NT2/D1 (cell line): Measurements from ENCODE around the gene KANSL3.
"Not testable (repeated sequence)": the region's sequence is repeated elsewhere in the genome, so short reads cannot be mapped to it uniquely, and the experiment has no call there.

Experiments
- DNase-seq: peaks from one replicate; pipeline ENCODE4 v3.0.0-alpha.2; 2011; ENCODE audit warnings: low read depth, low spot score
- H3K27me3 ChIP-seq: 2 replicates; pipeline ENCODE4 v1.6.0; 2011; ENCODE audit warnings: mild to moderate bottlenecking; ENCODE audit not compliant: insufficient read length, insufficient read depth
- H3K36me3 ChIP-seq: 2 replicates; pipeline ENCODE4 v1.6.1; 2011; ENCODE audit warnings: mild to moderate bottlenecking, low read length, mixed read lengths; ENCODE audit not compliant: insufficient read depth, insufficient read length
- H3K4me1 ChIP-seq: 2 replicates; pipeline ENCODE4 v1.5.1; 2011; ENCODE audit not compliant: insufficient read depth, insufficient read length
- H3K4me3 ChIP-seq: 2 replicates; pipeline ENCODE4 v1.5.1; 2011; ENCODE audit warnings: low read depth; ENCODE audit not compliant: insufficient read length
- H3K9ac ChIP-seq: 2 replicates; pipeline ENCODE4 v1.6.0; 2011; ENCODE audit warnings: low read depth; ENCODE audit not compliant: insufficient read length
- H3K9me3 ChIP-seq: 2 replicates; pipeline ENCODE4 v1.5.1; 2011; ENCODE audit warnings: mild to moderate bottlenecking, low read length; ENCODE audit not compliant: insufficient read depth
- SUZ12 ChIP-seq: IDR thresholded peaks from 2 replicates; pipeline ENCODE4 v1.6.1; 2011; ENCODE audit not compliant: insufficient read length, insufficient read depth; ENCODE audit errors: extremely low read depth
- YY1 ChIP-seq: IDR thresholded peaks from 2 replicates; pipeline ENCODE4 v1.6.1; 2011; ENCODE audit not compliant: insufficient read length, insufficient read depth
- ZNF274 ChIP-seq: IDR thresholded peaks from 2 replicates; pipeline ENCODE4 v1.6.1; 2011; ENCODE audit warnings: mild to moderate bottlenecking, low read depth, low read length

Gene KANSL3

DNA sequence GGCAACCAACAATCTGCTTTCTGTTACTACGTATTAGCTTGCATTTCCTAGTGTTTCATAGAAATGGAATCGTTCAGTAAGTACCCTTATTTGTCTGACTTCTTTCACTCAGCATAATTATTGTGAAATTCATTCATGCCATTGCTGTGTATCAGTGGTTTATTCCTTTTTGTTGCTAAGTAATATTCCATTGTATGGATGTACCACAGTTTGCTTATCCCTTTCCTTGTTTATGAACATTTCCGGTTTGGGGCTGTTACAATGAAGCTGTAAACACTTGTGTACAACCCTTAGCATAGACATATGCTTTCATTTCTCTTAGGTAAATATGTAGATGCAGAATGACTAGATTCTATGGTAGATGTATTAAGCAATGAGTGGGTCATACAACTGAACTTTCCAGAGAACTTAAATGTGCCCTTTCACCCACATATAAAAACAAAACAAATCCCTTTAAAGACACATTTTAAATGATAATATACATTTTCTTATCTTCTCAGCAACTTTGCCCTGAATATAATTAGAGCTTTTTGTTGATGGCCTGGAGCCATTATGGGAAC is 26.3 kb upstream of the KANSL3 start:
- Histone ChIP-seq H3K4me3 (no peak overlapping the region), H3K27me3 (no peaks in the 10 kb centered on the region), H3K9me3 (peaks cover 7% of the 10 kb centered on the region; the same call in 1 of the 2 replicates), H3K4me1 (peaks cover 6% of the 10 kb centered on the region), H3K9ac (no peak overlapping the region), H3K36me3 (peaks cover 7% of the 10 kb centered on the region)
- TF ChIP-seq ZNF274 (no peak), YY1 (no peak), SUZ12 (no peak)
- no peak for DNase-seq

DNA sequence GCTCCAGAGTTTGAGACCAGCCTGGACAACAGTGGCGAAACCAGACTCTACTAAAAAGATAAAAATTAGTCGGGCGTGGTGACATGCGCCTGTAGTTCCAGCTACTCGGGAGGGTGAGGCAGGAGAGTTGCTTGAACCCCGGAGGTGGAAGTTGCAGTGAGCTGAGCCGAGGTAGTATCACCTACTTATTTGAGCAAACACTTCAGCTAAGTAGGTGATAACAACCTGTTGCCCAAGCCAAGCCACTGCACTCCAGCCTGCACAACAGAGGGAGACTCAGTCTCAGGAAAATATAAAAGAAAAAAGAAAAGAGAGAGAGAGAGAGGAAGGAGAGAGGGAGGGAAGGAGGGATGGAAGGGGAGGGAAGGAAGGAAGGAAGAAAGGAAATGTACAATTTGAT is 25.7 kb upstream of the KANSL3 start:
- Histone ChIP-seq H3K27me3 (no peaks in the 10 kb centered on the region), H3K4me3 (no peak overlapping the region), H3K4me1 (peaks cover 3% of the 10 kb centered on the region), H3K9me3 (peaks cover 7% of the 10 kb centered on the region; the same call in 1 of the 2 replicates), H3K36me3 (peaks cover 7% of the 10 kb centered on the region), H3K9ac (no peak overlapping the region)
- no peak for DNase-seq
- TF ChIP-seq ZNF274 = no peak
- TF ChIP-seq YY1 = no peak
- no peak for TF ChIP-seq SUZ12

DNA sequence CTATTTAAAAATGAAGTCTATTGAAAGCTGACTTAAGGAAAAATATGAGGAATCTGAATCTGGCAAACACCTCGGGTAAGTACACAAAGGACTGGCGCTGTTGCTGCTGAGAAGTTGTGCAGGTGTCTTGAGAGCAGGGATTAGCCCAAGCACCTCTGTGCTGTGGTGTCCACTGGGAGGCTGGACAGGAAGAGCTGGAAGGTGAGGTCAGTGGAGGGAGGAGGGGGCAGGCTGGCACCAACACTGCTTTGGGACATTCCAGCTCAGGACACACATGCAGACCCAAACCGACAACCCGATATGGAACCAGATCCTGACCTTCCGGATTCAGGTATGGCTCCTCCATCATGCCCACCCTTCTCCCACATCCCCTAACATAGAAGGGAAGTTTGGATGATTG is 25.1 kb upstream of the KANSL3 start:
- Histone ChIP-seq H3K9ac (no peak overlapping the region), H3K4me1 (peaks cover 3% of the 10 kb centered on the region), H3K27me3 (no peaks in the 10 kb centered on the region), H3K4me3 (no peak overlapping the region), H3K9me3 (peaks cover 7% of the 10 kb centered on the region; the same call in 1 of the 2 replicates), H3K36me3 (peaks cover 7% of the 10 kb centered on the region)
- TF ChIP-seq SUZ12 (no peak), YY1 (no peak), ZNF274 (no peak)
- no peak for DNase-seq

DNA sequence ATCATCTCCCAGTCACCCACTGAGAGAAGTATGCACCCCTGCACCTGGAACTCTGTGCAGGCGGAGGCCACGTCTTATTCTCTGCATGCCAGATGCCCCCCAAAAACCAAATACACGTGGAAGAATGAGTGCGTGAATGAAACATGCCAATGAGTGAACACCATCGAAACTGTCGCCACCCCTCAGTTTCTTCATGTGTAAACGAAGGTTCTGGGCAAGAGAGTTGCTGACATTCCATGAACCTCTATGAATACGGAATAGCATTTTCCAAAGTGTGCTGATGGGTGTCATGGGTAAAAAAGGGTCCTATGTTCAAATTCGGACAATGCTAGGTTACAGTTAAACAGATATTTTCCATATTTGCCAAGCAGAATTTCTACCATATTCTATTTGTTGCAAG is 24.2 kb upstream of the KANSL3 start:
- H3K9ac ChIP-seq = no peak overlapping the region

DNA sequence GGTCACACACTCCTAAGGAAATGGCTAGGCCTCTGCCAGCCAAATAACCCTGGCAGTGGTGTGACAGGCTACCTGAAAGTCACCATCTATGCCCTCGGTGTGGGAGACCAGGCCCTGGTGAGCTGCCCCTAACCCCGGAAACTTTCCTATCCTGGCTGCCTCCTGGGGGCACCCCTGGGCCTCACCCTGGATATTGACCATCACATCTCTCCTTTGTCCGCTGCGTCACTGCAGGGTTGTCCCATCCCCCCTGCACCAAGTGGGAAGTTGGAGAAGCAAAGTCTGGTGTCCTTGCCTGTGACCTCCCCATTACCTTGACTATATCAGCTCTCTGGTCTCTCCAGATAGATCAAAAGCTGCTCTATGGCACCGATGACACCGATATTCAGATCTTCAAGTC is 23.2 kb upstream of the KANSL3 start:
- Histone ChIP-seq H3K36me3 (peaks cover 7% of the 10 kb centered on the region), H3K27me3 (no peaks in the 10 kb centered on the region), H3K9me3 (peaks cover 7% of the 10 kb centered on the region; the same call in 1 of the 2 replicates), H3K4me1 (peaks cover 3% of the 10 kb centered on the region), H3K4me3 (no peak overlapping the region), H3K9ac (no peak overlapping the region)
- TF ChIP-seq YY1 (no peak), ZNF274 (no peak)
- DNase-seq = no peak

More for the DNA sequence above, 24.2 kb upstream of the KANSL3 start:
- Histone ChIP-seq H3K4me3 (no peak overlapping the region), H3K36me3 (peaks cover 7% of the 10 kb centered on the region), H3K27me3 (no peaks in the 10 kb centered on the region), H3K9me3 (peaks cover 7% of the 10 kb centered on the region; the same call in 1 of the 2 replicates), H3K4me1 (peaks cover 3% of the 10 kb centered on the region)
- no peak for DNase-seq
- no peak for TF ChIP-seq YY1
- TF ChIP-seq ZNF274 = no peak

DNA sequence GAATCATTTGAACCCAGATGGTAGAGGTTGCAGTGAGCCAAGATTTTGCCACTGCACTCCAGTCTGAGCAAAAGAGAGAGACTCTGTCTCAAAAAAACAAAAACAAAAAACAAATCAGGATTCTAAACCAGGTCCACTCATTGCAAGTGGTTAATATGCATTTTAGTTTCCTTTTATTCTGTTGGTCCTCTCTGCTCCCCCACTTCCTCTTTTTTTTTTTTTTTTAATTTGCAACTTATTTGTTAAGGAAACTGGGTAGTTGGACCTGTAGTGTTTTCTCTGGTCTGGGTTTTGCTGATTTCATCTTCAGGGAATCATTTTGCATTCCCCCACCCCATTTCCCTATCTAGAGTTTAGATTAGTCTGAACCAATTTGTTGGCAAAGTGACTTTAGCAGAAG is 18.4 kb upstream of the KANSL3 start:
- H3K36me3 ChIP-seq = peaks cover 29% of the 10 kb centered on the region
- H3K4me1 ChIP-seq = no peaks in the 10 kb centered on the region
- DNase-seq = no peak
- no peak for TF ChIP-seq ZNF274
- TF ChIP-seq YY1 = no peak
- TF ChIP-seq SUZ12 = no peak
- no peak overlapping the region for H3K4me3 ChIP-seq
- H3K9ac ChIP-seq = no peak overlapping the region
- no peaks in the 10 kb centered on the region for H3K9me3 ChIP-seq
- H3K27me3 ChIP-seq = no peaks in the 10 kb centered on the region

DNA sequence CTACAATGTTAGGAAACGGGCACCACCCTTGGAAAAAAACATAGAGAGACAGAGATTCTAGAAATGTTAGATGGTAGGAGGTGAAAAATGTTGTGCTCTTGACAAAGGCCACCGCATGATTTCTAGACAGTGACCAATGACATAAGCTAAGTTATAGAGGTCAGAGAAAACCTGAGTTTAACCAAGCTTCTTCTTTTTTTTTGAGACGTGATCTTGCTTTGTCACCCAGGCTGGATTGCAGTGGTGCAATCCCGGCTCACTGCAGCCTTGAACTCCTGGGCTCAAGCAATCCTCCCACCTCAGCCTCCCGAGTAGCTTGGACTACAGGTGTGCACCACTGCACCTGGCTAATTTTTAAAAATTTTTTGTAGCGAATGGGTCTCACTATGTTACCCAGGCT is 17.4 kb upstream of the KANSL3 start:
- Histone ChIP-seq H3K4me3 (no peak overlapping the region), H3K9me3 (no peaks in the 10 kb centered on the region), H3K4me1 (no peaks in the 10 kb centered on the region), H3K9ac (no peak overlapping the region), H3K36me3 (peaks cover 28% of the 10 kb centered on the region), H3K27me3 (no peaks in the 10 kb centered on the region)
- no peak for DNase-seq
- TF ChIP-seq ZNF274 (no peak), SUZ12 (no peak), YY1 (no peak)

DNA sequence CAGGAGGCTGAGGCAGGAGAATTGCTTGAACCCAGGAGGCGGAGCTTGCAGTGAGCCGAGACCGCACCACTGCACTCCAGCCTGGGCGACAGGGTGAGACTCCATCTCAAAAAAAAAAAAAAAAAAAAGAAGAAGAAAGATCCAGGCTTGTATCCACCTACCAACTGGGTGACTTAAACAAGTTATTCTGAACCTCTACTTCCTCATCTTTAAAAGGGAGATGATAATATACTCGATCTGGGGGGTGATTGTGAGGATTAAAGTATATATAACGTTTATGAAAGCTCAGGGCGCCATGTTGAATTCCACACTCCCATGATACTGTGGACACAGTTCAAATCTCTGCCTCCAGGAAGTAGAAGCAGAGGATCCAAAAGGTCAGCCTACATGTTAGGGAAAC is 16.7 kb upstream of the KANSL3 start:
- not testable (repeated sequence) for H3K4me3 ChIP-seq, H3K9ac ChIP-seq, H3K27me3 ChIP-seq, DNase-seq, H3K4me1 ChIP-seq, H3K9me3 ChIP-seq
- H3K36me3 ChIP-seq = peaks cover 35% of the 10 kb centered on the region
